Activated T-cell treated with anti-CD3 and anti-CD28 coated beads for 4 hours (primary cell): ENCODE results near the gene NIPA2.
"Not testable (repeated sequence)": the region's sequence is repeated elsewhere in the genome, so short reads cannot be mapped to it uniquely, and the experiment has no call there.

Experiments used
- DNase-seq: peaks from one replicate; pipeline ENCODE4 v3.0.0-alpha.2; 2020

The NIPA2 gene

GRCh38 chr15:22838292-22839042, at the start of gene NIPA2:
TSS of gene NIPA2 (plus strand) at chr15:22838666. CDS start at chr15:22851732, 13,066 bp downstream.
- DNase-seq, result peak; percentile 98

- no peak for DNase-seq
These were observed 44.4 kb upstream of the NIPA2 start for GRCh38 chr15:22794063-22794462.

GRCh38 chr15:22794621-22795167, 43.8 kb upstream of the NIPA2 start:
- no peak for DNase-seq

- DNase-seq, result no peak
These were observed 43.0 kb upstream of the NIPA2 start for GRCh38 chr15:22795206-22796063.

GRCh38 chr15:22796079-22796478, 42.4 kb upstream of the NIPA2 start:
- no peak for DNase-seq

GRCh38 chr15:22799902-22800301, 38.6 kb upstream of the NIPA2 start:
- DNase-seq, result no peak

GRCh38 chr15:22803006-22803405, 35.5 kb upstream of the NIPA2 start:
- DNase-seq, result not testable (repeated sequence)

- DNase-seq, result no peak
These were observed 32.3 kb upstream of the NIPA2 start for GRCh38 chr15:22806156-22806555.

GRCh38 chr15:22806664-22807063, 31.8 kb upstream of the NIPA2 start:
- no peak for DNase-seq

GRCh38 chr15:22807831-22808230, 30.6 kb upstream of the NIPA2 start:
- DNase-seq, result not testable (repeated sequence)

- no peak for DNase-seq
These were observed 30.2 kb upstream of the NIPA2 start for GRCh38 chr15:22808240-22808639.

- no peak for DNase-seq
These were observed 29.6 kb upstream of the NIPA2 start for GRCh38 chr15:22808761-22809280.

- DNase-seq, result no peak
These were observed 28.2 kb upstream of the NIPA2 start for GRCh38 chr15:22810033-22810852.

GRCh38 chr15:22810853-22811338, 27.6 kb upstream of the NIPA2 start:
- DNase-seq, result no peak

- DNase-seq, result no peak
These were observed 26.8 kb upstream of the NIPA2 start for GRCh38 chr15:22811640-22812039.

GRCh38 chr15:22813844-22814243, 24.6 kb upstream of the NIPA2 start:
- DNase-seq, result no peak

- no peak for DNase-seq
These were observed 22.7 kb upstream of the NIPA2 start for GRCh38 chr15:22815766-22816165.

GRCh38 chr15:22819651-22820050, 18.8 kb upstream of the NIPA2 start:
- no peak for DNase-seq

- no peak for DNase-seq
These were observed 14.9 kb upstream of the NIPA2 start for GRCh38 chr15:22823495-22824128.

GRCh38 chr15:22827125-22827524, 11.3 kb upstream of the NIPA2 start:
- no peak for DNase-seq

- DNase-seq, result no peak
These were observed 7.0 kb upstream of the NIPA2 start for GRCh38 chr15:22831473-22831872.
